Lower lobe of right lung (tissue), 2 donors: Measurements from ENCODE around the gene PLPP6. TPM values are rescaled to one million over a fixed set of nuclear protein-coding genes. Genes with fewer than 3 reads are reported as not detected.

ENCODE experiments used
- ATAC-seq, 2 donors: fragments of 200-7000 bp; cut with Tn5 transposase; one replicate each; pipeline ENCODE4 v1.9.1; 2020 to 2022; ENCODE audit warnings: mild to moderate bottlenecking in 2 of 2, moderate library complexity in 2 of 2
- DNase-seq: peaks from one replicate; pipeline ENCODE4 v3.0.0-alpha.2; 2020
- H3K27ac ChIP-seq: fragments of 200-600 bp; one replicate; pipeline ENCODE4 v1.8.0; 2022
- H3K27me3 ChIP-seq: fragments of 200-600 bp; one replicate; pipeline ENCODE4 v1.8.0; 2022; ENCODE audit warnings: low read depth
- H3K36me3 ChIP-seq: fragments of 200-600 bp; one replicate; pipeline ENCODE4 v1.8.0; 2022; ENCODE audit warnings: mild to moderate bottlenecking
- H3K4me1 ChIP-seq: fragments of 200-600 bp; one replicate; pipeline ENCODE4 v1.8.0; 2022
- H3K4me3 ChIP-seq: fragments of 200-600 bp; one replicate; pipeline ENCODE4 v1.8.0; 2022; ENCODE audit warnings: mild to moderate bottlenecking
- H3K9me3 ChIP-seq: fragments of 200-600 bp; one replicate; pipeline ENCODE4 v1.8.0; 2022
- CTCF ChIP-seq: fragments of 200-600 bp; IDR thresholded peaks from one replicate; pipeline ENCODE4 v1.8.0; 2022; ENCODE audit warnings: antibody characterized with exemption, mild to moderate bottlenecking
- intact Hi-C: fragments of 100-400 bp; cut with DNase I; formaldehyde crosslinking; loops from one replicate; pipeline ENCODE4 v1.11.0; 2022
- total RNA-seq: library from RNA; stranded (reverse); fragmentation: NEBNext Ultra II Directional; extraction: Animal tissue kit (Norgen Biotek cat#: 25700); gene quantifications from one replicate; pipeline ENCODE4 v1.2.1, GENCODE V29; 2021
- donor health status: DM: no; HTN: yes; CAD: no; lungs with severe emphysema.

PLPP6 gene
- total RNA-seq, 1 donor from 2014 or later: 5.3 TPM

DNA sequence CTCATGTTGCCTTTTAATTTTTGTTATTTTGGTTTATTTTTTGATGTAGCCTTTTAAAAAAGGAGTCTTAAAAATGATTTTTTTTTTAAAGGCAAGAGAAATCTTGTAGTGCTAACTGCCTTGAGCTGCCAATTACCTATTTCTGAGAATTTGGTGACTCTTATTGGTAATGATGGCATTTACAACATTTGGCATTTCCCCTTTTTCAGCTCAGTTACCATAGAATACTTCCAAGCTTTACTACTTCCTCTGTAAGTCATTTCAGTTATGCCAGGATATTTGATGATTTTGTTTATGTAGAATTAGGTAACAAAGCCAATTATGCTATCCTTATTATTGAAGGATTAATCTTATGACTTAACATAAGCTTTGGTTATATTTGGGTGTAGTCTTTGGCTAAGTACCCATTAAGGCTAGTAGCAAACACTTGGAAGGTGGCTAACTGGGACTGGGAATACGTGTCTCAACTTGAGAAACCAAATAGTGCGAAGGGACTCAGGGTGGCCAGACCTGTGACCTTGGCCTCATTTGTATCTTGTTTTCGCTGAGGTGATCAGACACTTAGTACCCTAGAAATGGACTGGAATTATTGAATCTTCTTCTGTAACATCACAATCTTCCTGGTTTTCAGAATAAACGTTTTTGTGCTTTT is 45.0 kb downstream of the PLPP6 start:
- Histone ChIP-seq H3K4me3 (no peak overlapping the region), H3K36me3 (peaks cover 72% of the 10 kb centered on the region), H3K27ac (no peak overlapping the region), H3K9me3 (no peaks in the 10 kb centered on the region), H3K27me3 (no peaks in the 10 kb centered on the region), H3K4me1 (no peaks in the 10 kb centered on the region)
- TF ChIP-seq CTCF: no peak
- ATAC-seq (no peak), DNase-seq (no peak)
- intact Hi-C loops: no loop called here

- no peaks in the 10 kb centered on the region for H3K27me3 ChIP-seq
- intact Hi-C loops: no loop called here
- no peaks in the 10 kb centered on the region for H3K4me1 ChIP-seq
- no peak overlapping the region for H3K27ac ChIP-seq
- DNase-seq (no peak), ATAC-seq (no peak)
- TF ChIP-seq CTCF: no peak
- H3K4me3 ChIP-seq: no peak overlapping the region
- H3K9me3 ChIP-seq: no peaks in the 10 kb centered on the region
- peaks cover 65% of the 10 kb centered on the region for H3K36me3 ChIP-seq
Measured at GRCh38 chr9:4709380-4709779, 47.3 kb downstream of the PLPP6 start.

DNA sequence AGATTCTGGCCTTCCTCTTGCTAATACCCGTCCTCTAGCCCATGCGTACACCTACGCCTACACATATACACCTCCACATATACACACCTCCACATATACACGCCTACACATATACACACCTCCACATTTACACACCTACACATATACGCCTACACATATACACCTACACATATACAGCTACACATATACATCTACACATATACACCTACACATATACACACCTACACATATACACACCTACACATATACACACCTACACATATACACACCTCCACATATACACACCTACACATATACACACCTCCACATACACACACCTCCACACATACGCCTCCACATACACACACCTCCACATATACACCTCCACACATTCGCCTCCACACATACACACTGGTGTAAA is 51.8 kb downstream of the PLPP6 start:
- Histone ChIP-seq H3K9me3 (no peaks in the 10 kb centered on the region), H3K36me3 (peaks cover 76% of the 10 kb centered on the region), H3K27me3 (no peaks in the 10 kb centered on the region), H3K4me1 (no peaks in the 10 kb centered on the region), H3K27ac (no peak overlapping the region), H3K4me3 (no peak overlapping the region)
- ATAC-seq (peak; percentile 40 to 63), DNase-seq (no peak)
- no peak for TF ChIP-seq CTCF
- intact Hi-C loops: no loop called here

- no peak overlapping the region for H3K4me3 ChIP-seq
- no peak for TF ChIP-seq CTCF
- intact Hi-C loops: no loop called here
- H3K36me3 ChIP-seq: peaks cover 77% of the 10 kb centered on the region
- DNase-seq (no peak), ATAC-seq (no peak)
- no peak overlapping the region for H3K27ac ChIP-seq
- H3K9me3 ChIP-seq: no peaks in the 10 kb centered on the region
- H3K4me1 ChIP-seq: no peaks in the 10 kb centered on the region
- no peaks in the 10 kb centered on the region for H3K27me3 ChIP-seq
Measured at GRCh38 chr9:4714266-4715016, 52.3 kb downstream of the PLPP6 start.

Other genes with a start within 250 kb of the PLPP6 start
- 31.4 TPM for gene SLC1A1, start 171.8 kb upstream of the PLPP6 start, total RNA-seq
- 16.3 TPM for gene SPATA6L, start 4.2 kb downstream of the PLPP6 start, total RNA-seq
- 14.3 TPM for gene CDC37L1, start 17.3 kb downstream of the PLPP6 start, total RNA-seq
- 40.4 TPM for gene AK3, start 78.9 kb downstream of the PLPP6 start, total RNA-seq
- gene RCL1, start 130.7 kb downstream of the PLPP6 start, total RNA-seq: 22.9 TPM